Measurements from ENCODE around the gene ACOX3. TPM values are rescaled to one million over a fixed set of nuclear protein-coding genes. Genes with fewer than 3 reads are reported as not detected.
A peak's percentile ranks its signal among the peaks of the same experiment; 100 is the strongest.

The ACOX3 gene
- total and polyA plus RNA-seq, 10 of the 15 experiments (the other 5 are each of a cell fraction or from before 2014, with no cell fraction given) = 2.0 to 24.5 (median 14.0) TPM

DNA sequence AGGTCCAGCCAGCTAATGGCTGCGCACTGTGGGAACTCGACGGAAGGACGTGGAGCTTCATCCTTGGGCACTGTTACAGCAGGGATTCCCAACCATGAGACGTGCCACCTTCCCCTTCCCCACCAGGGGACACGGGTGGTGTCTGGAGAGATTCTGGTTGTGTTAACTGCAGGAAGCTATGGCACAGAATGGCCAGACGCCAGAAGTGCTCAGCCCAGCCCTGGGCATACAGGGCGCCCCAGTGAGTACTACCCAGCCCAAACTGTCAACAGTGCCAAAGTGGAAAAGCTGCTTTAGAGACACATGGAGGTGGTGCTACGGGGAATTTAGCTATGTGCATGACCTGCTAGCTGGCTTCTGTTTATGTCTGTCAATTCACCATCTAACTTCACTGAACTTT is 32.8 kb downstream of the ACOX3 start:
- ATAC-seq (no peak), FAIRE-seq (no peak), DNase-seq (ENCODE audit: low read depth, low spot score) (no peak)
- Histone ChIP-seq H3K36me3 (ENCODE audit: control insufficient read depth in 2 of 2, insufficient read depth in 2 of 2, low read length in 1 of 2) (peaks cover 5 to 16% of the 10 kb centered on the region in 2 experiments), H3K9me3 (replicated peaks; ENCODE audit: control insufficient read depth, insufficient read depth, low read length) (no peaks in the 10 kb centered on the region), H3K9ac (ENCODE audit: control insufficient read depth, insufficient read depth, low read length) (no peak overlapping the region), H4K20me1 (ENCODE audit: control insufficient read depth, insufficient read depth) (no peaks in the 10 kb centered on the region), H2AFZ (ENCODE audit: control insufficient read depth, low read depth, low read length) (no peak overlapping the region), H3K4me2 (ENCODE audit: control insufficient read depth, insufficient read depth) (no peak overlapping the region), H3K4me3 (no peak overlapping the region), H3K27ac (ENCODE audit: control insufficient read depth, insufficient read depth) (no peak overlapping the region), H3K79me2 (ENCODE audit: control insufficient read depth, insufficient read depth, low read length) (no peaks in the 10 kb centered on the region), H3K4me1 (ENCODE audit: control insufficient read depth, insufficient read depth, low read length) (no peaks in the 10 kb centered on the region), H3K27me3 (replicated peaks in 1 of 2; ENCODE audit: control insufficient read depth in 2 of 2, insufficient read depth in 2 of 2, low read length in 1 of 2) (no peaks in the 10 kb centered on the region)
- SMC1A ChIA-PET (ENCODE audit: uncharacterized antibody, unreplicated experiment) = interaction anchor here (0.8 to 2.3 kb wide), 3 partner anchors 12 to 231 kb away, joined by 3 to 7 read pairs (median 5); no protein-coding TSS in a partner anchor
- RAD21 ChIA-PET (ENCODE audit: unreplicated experiment) = interaction anchor here (1.0 to 3.4 kb wide), 2 partner anchors 215 to 231 kb away, joined by 3 to 11 read pairs; no protein-coding TSS in a partner anchor
- intact Hi-C loops (cut with micrococcal nuclease; ENCODE audit: unreplicated experiment) = loop anchor here (10.0 kb wide), 1 partner anchor 83 kb away; no protein-coding TSS in a partner anchor
- in situ Hi-C loops (cut with MboI) = no loop called here
- TSS peak; percentile 29 for BruUV-seq (replicated peaks)
- CTCF ChIA-PET = interaction anchor here (0.6 to 2.5 kb wide), 6 partner anchors 10 to 232 kb away, joined by 3 to 15 read pairs (median 4); no protein-coding TSS in a partner anchor
- TF ChIP-seq TCF12 (IDR thresholded peaks at IDR 0.05; ENCODE audit: low read depth, low read length) = no peak
- TF ChIP-seq, protein P1, sequence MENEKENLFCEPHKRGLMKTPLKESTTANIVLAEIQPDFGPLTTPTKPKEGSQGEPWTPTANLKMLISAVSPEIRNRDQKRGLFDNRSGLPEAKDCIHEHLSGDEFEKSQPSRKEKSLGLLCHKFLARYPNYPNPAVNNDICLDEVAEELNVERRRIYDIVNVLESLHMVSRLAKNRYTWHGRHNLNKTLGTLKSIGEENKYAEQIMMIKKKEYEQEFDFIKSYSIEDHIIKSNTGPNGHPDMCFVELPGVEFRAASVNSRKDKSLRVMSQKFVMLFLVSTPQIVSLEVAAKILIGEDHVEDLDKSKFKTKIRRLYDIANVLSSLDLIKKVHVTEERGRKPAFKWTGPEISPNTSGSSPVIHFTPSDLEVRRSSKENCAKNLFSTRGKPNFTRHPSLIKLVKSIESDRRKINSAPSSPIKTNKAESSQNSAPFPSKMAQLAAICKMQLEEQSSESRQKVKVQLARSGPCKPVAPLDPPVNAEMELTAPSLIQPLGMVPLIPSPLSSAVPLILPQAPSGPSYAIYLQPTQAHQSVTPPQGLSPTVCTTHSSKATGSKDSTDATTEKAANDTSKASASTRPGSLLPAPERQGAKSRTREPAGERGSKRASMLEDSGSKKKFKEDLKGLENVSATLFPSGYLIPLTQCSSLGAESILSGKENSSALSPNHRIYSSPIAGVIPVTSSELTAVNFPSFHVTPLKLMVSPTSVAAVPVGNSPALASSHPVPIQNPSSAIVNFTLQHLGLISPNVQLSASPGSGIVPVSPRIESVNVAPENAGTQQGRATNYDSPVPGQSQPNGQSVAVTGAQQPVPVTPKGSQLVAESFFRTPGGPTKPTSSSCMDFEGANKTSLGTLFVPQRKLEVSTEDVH (IDR thresholded peaks at IDR 0.05; ENCODE audit: low read depth, partially characterized antibody) = no peak
- no peak for TF ChIP-seq MEF2A (IDR thresholded peaks at IDR 0.05; ENCODE audit: insufficient read depth, low read depth, low read length)
- no peak for TF ChIP-seq ESRRA (IDR thresholded peaks at IDR 0.05; ENCODE audit: low read length)
- no peak for TF ChIP-seq TARDBP (IDR thresholded peaks at IDR 0.05; ENCODE audit: borderline replicate concordance)
- TF ChIP-seq, protein P2, sequence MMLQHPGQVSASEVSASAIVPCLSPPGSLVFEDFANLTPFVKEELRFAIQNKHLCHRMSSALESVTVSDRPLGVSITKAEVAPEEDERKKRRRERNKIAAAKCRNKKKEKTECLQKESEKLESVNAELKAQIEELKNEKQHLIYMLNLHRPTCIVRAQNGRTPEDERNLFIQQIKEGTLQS (IDR thresholded peaks at IDR 0.05; ENCODE audit: borderline replicate concordance, extremely low read depth, low read depth, low read length) = no peak
- TF ChIP-seq HDAC2 (IDR thresholded peaks at IDR 0.05) = no peak
- no peak for TF ChIP-seq MAX (IDR thresholded peaks at IDR 0.05; ENCODE audit: low read depth, low read length)
- TF ChIP-seq MTA3 (IDR thresholded peaks at IDR 0.05; ENCODE audit: borderline replicate concordance, low read length) = no peak
- no peak for TF ChIP-seq POLR2AphosphoS2 (IDR thresholded peaks at IDR 0.05; ENCODE audit: low read depth, low read length)
- no peak for TF ChIP-seq NFIC (IDR thresholded peaks at IDR 0.05; ENCODE audit: low read depth, low read length)
- TF ChIP-seq CHD4 (IDR thresholded peaks at IDR 0.05) = no peak
- TF ChIP-seq ATF7 (IDR thresholded peaks at IDR 0.05; ENCODE audit: low read depth) = no peak
- POLR2A ChIA-PET = no interaction called here
- WGBS (ENCODE audit: insufficient coverage, insufficient replicate concordance, low lambda C conversion rate, missing lambda C conversion rate) = 89% methylated on average over 9 of the region's 9 CpGs
